Measurements from ENCODE around the gene RNF227. TPM values are rescaled to one million over a fixed set of nuclear protein-coding genes. Genes with fewer than 3 reads are reported as not detected.

The RNF227 gene
- total and polyA plus RNA-seq, 9 donors, result 2.7 to 16.5 (median 5.2) TPM

DNA sequence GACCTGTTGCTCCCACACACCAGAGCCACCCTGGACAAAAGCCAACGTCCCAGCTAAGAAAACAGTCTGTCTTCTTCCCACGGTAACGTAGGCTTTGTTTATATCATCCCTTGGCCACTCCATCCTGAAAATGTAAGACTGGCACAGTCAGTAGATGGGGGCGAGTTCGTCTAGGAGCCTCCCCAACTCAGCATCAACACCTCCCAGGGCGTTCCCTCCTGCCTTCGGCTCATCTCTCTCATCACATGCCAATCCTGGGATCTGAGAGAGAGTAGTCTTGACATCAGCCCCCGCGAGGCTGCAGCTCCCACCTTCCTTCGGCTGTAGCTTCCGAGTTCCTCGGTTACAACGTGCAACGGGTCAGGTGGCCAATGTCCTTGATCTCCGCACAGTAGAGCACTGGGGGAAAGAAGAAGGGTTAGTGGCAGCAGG lies 894 bp downstream of the RNF227 start:
- intact Hi-C loops (cut with DNase I), result no loop called here
- peak overlapping the region; percentile 56 for H3K4me3 ChIP-seq
- peaks cover 4% of the 10 kb centered on the region for H3K4me1 ChIP-seq (ENCODE audit: insufficient read depth)
- 1% methylated on average over 15 of the region's 15 CpGs for WGBS, 3 donors
- H3K36me3 ChIP-seq, result no peaks in the 10 kb centered on the region
- TF ChIP-seq POLR2A (IDR thresholded peaks at IDR 0.05), result no peak
- TF ChIP-seq EP300 (IDR thresholded peaks at IDR 0.05), result no peak
- no peak for TF ChIP-seq CTCF (IDR thresholded peaks at IDR 0.05)
- no peaks in the 10 kb centered on the region for H3K9me3 ChIP-seq
- H3K27ac ChIP-seq, result peak overlapping the region; percentile 97 to 98
- H3K27me3 ChIP-seq, result no peaks in the 10 kb centered on the region
- DNase-seq, result peak in 3 of 5 donors; percentile 47 to 67 (median 66)

- H3K4me1 ChIP-seq (ENCODE audit: insufficient read depth), result peaks cover 4% of the 10 kb centered on the region
- TF ChIP-seq CTCF (IDR thresholded peaks at IDR 0.05), result peak in 2 of 3 donors; percentile 42 to 61
- no peak for TF ChIP-seq POLR2A (IDR thresholded peaks at IDR 0.05)
- no peak for TF ChIP-seq EP300 (IDR thresholded peaks at IDR 0.05)
- 51 to 55% (median 52%) methylated on average over 3 of the region's 3 CpGs for WGBS, 3 donors
- no peaks in the 10 kb centered on the region for H3K27me3 ChIP-seq
- H3K9me3 ChIP-seq, result no peaks in the 10 kb centered on the region
- H3K4me3 ChIP-seq, result no peak overlapping the region
- peak in 1 of 5 donors; percentile 37 for DNase-seq
- intact Hi-C loops (cut with DNase I), result loop anchor here in 3 of 4 donors (5.0 kb wide), 1 partner anchor 74 kb away; no protein-coding TSS in a partner anchor
- no peaks in the 10 kb centered on the region for H3K36me3 ChIP-seq
- no peak overlapping the region for H3K27ac ChIP-seq
Observed at GRCh38 chr17:7912927-7913524, 3.1 kb downstream of the RNF227 start.

DNA sequence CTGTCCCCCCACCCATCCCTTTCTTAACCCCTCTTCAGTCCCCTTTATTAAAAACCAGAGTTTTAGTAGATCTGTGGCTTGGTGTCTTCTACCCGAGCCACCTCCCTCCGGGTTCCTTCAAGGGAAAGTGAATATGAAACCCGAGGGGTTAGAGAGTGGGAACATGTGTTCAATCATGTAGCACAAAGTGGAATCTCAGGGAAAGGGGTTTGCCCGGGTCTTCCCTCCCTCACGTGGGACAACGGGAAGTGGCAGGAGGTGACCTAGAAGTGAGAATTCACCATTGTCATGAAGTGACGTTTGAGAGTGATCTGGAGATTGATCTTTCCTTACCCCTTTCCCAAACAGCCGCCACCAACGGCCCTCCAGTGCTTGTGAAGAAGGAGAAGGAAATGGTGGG lies 5.0 kb downstream of the RNF227 start:
- DNase-seq, result no peak
- no peaks in the 10 kb centered on the region for H3K36me3 ChIP-seq
- H3K4me3 ChIP-seq, result no peak overlapping the region
- 52 to 61% (median 61%) methylated on average over 9 of the region's 9 CpGs for WGBS, 3 donors
- no peaks in the 10 kb centered on the region for H3K9me3 ChIP-seq
- peaks cover 2% of the 10 kb centered on the region for H3K4me1 ChIP-seq (ENCODE audit: insufficient read depth)
- H3K27ac ChIP-seq, result no peak overlapping the region
- TF ChIP-seq EP300 (IDR thresholded peaks at IDR 0.05) (no peak), POLR2A (IDR thresholded peaks at IDR 0.05) (no peak), CTCF (IDR thresholded peaks at IDR 0.05) (no peak)
- intact Hi-C loops (cut with DNase I), result loop anchor here in 3 of 4 donors (5.0 kb wide), 1 partner anchor 76 kb away; no protein-coding TSS in a partner anchor
- H3K27me3 ChIP-seq, result no peaks in the 10 kb centered on the region

- WGBS, 3 donors, result 87 to 94% (median 92%) methylated on average over 13 of the region's 13 CpGs
- intact Hi-C loops (cut with DNase I), result loop anchor here in 3 of 4 donors (5.0 kb wide), 1 partner anchor 77 kb away; no protein-coding TSS in a partner anchor
- Histone ChIP-seq H3K27me3 (no peaks in the 10 kb centered on the region), H3K27ac (no peak overlapping the region), H3K36me3 (no peaks in the 10 kb centered on the region), H3K4me1 (ENCODE audit: insufficient read depth) (peaks cover 2% of the 10 kb centered on the region), H3K9me3 (no peaks in the 10 kb centered on the region), H3K4me3 (no peak overlapping the region)
- TF ChIP-seq EP300 (IDR thresholded peaks at IDR 0.05) (no peak), CTCF (IDR thresholded peaks at IDR 0.05) (no peak), POLR2A (IDR thresholded peaks at IDR 0.05) (no peak)
- no peak for DNase-seq
Observed at GRCh38 chr17:7910711-7911110, 5.4 kb downstream of the RNF227 start.
